Adrenal gland (tissue), 12 donors: ENCODE data around the gene TTLL12. TPM values are rescaled to one million over a fixed set of nuclear protein-coding genes. Genes with fewer than 3 reads are reported as not detected.

ENCODE experiments used
- DNase-seq, 7 donors: peaks; one replicate each; pipeline ENCODE4 v3.0.0-alpha.2; 2019 to 2020
- H3K27ac ChIP-seq, 5 donors: fragments of 200-600 bp; sonication (generic) in 4 of 5; 1 replicate in 3 of 5; 2 replicates in 2 of 5; pipeline versions ENCODE4 v1.5.1 to v1.8.0; 2016 to 2020; ENCODE audit warnings: mild to moderate bottlenecking in 1 of 5
- H3K27me3 ChIP-seq: fragments of 200-600 bp; 2 replicates; pipeline ENCODE4 v1.8.0; 2021
- H3K36me3 ChIP-seq, 2 donors: fragments of 200-600 bp; replicated peaks in 1 of 2; 1 replicate in 1 of 2; 2 replicates in 1 of 2; pipeline versions ENCODE4 v1.5.1 to v1.8.0; 2018 to 2022
- H3K4me1 ChIP-seq, 2 donors: fragments of 200-600 bp; replicated peaks in 1 of 2; 1 replicate in 1 of 2; 2 replicates in 1 of 2; pipeline versions ENCODE4 v1.5.1 to v1.8.0; 2018 to 2021
- H3K4me3 ChIP-seq, 4 donors: fragments of 200-600 bp; sonication (generic) in 3 of 4; one replicate each; pipeline ENCODE4 v1.5.1; 2016 to 2018
- H3K9me3 ChIP-seq, 3 donors: fragments of 200-600 bp; sonication (generic) in 1 of 3; replicated peaks in 1 of 3; 1 replicate in 2 of 3; 2 replicates in 1 of 3; pipeline versions ENCODE4 v1.5.1 to v1.8.0; 2016 to 2021
- CTCF ChIP-seq, 6 experiments: fragments of 450-650 bp in 4 of 6; fragments of 200-600 bp in 2 of 6; sonication (generic) in 1 of 6; IDR thresholded peaks; 1 replicate in 5 of 6; 2 replicates in 1 of 6; pipeline versions ENCODE4 v1.5.1 to v1.8.0; 2016 to 2021; ENCODE audit warnings: antibody characterized with exemption in 6 of 6, mild to moderate bottlenecking in 2 of 6, moderate library complexity in 1 of 6
- POLR2A ChIP-seq, 2 donors: fragments of 450-650 bp; IDR thresholded peaks; one replicate each; pipeline ENCODE4 v1.6.1; 2017; ENCODE audit warnings: antibody characterized with exemption in 2 of 2, mild to moderate bottlenecking in 2 of 2, moderate library complexity in 1 of 2
- WGBS, 4 donors: extraction: QIAGEN DNeasy Blood & Tissue Kit in 2 of 4; methylation state at CpG; one replicate each; pipeline versions ENCODE4 v1.1.5 to v1.1.7; 2013 to 2017; 5-methylcytosine and 5-hydroxymethylcytosine counted together
- intact Hi-C, 2 donors: fragments of 100-400 bp; cut with DNase I; formaldehyde crosslinking; loops; one replicate each; pipeline versions ENCODE4 v1.14.1 to v1.15.0; 2022 to 2023
- polyA plus RNA-seq, 3 donors: library from polyadenylated mRNA; stranded (reverse); fragments of 200-250 nt in 2 of 3; fragments of 350-450 nt in 1 of 3; fragmentation: Illumina TruSeq in 1 of 3; extraction: RNeasy Lipid Tissue Mini Kit (QIAGEN cat#74804) in 1 of 3; gene quantifications; one replicate each; pipeline ENCODE4 v1.2.3, GENCODE V29; 2013 to 2014
- total RNA-seq, 9 donors: library from RNA; depleted of rRNA in 4 of 9; stranded (reverse); fragments of >200 nt in 4 of 9; fragments of 120-200 nt in 1 of 9; fragmentation: NEBNext Ultra II Directional in 1 of 9; extraction: Animal tissue kit (Norgen Biotek cat#: 25700) in 1 of 9; gene quantifications; one replicate each; pipeline versions ENCODE4 v1.1.0 to v1.2.4, GENCODE V29; 2013 to 2023
- donor health status: healthy with polysubstance abuse.
- donor health status: Bipolar disorder and iron deficiency.
- donor health status: DM: yes; HTN: yes; CAD: no.
- donor health status: DM: no; HTN: no; CAD: no.
- donor health status: DM: no; HTN: no; CAD: no.
- donor health status: DM: yes; HTN: yes; CAD: no.

Gene TTLL12
- total and polyA plus RNA-seq, 12 donors, result 22.6 to 85.2 (median 59.2) TPM

- 85 to 94% (median 92%) methylated on average over 2 to 23 of the region's 23 CpGs for WGBS, 4 donors
These were observed 25.6 kb upstream of the TTLL12 start for GRCh38 chr22:43212434-43212952.

GRCh38 chr22:43211941-43212433 is 25.1 kb upstream of the TTLL12 start:
- Histone ChIP-seq H3K36me3 (no peaks in the 10 kb centered on the region), H3K27ac (no peak overlapping the region), H3K4me1 (no peaks in the 10 kb centered on the region), H3K4me3 (no peak overlapping the region), H3K27me3 (no peaks in the 10 kb centered on the region), H3K9me3 (no peaks in the 10 kb centered on the region)
- DNase-seq, result no peak
- intact Hi-C loops, result no loop called here
- TF ChIP-seq POLR2A (IDR thresholded peaks at IDR 0.05) (no peak), CTCF (IDR thresholded peaks at IDR 0.05) (no peak)
- WGBS, 4 donors, result 87 to 100% (median 91%) methylated on average over 2 to 13 of the region's 13 CpGs

More at GRCh38 chr22:43212434-43212952, 25.6 kb upstream of the TTLL12 start:
- Histone ChIP-seq H3K27me3 (no peaks in the 10 kb centered on the region), H3K36me3 (no peaks in the 10 kb centered on the region), H3K4me3 (no peak overlapping the region), H3K4me1 (no peaks in the 10 kb centered on the region), H3K27ac (no peak overlapping the region), H3K9me3 (no peaks in the 10 kb centered on the region)
- intact Hi-C loops, result no loop called here
- no peak for DNase-seq
- TF ChIP-seq CTCF (IDR thresholded peaks at IDR 0.05) (no peak), POLR2A (IDR thresholded peaks at IDR 0.05) (no peak)

GRCh38 chr22:43210631-43211515 is 23.9 kb upstream of the TTLL12 start:
- Histone ChIP-seq H3K9me3 (no peaks in the 10 kb centered on the region), H3K4me3 (no peak overlapping the region), H3K4me1 (no peaks in the 10 kb centered on the region), H3K27ac (no peak overlapping the region), H3K36me3 (no peaks in the 10 kb centered on the region), H3K27me3 (no peaks in the 10 kb centered on the region)
- DNase-seq, result no peak
- TF ChIP-seq CTCF (IDR thresholded peaks at IDR 0.05) (no peak), POLR2A (IDR thresholded peaks at IDR 0.05) (no peak)
- intact Hi-C loops, result no loop called here
- 89 to 94% (median 91%) methylated on average over 27 to 34 of the region's 34 CpGs for WGBS, 4 donors

GRCh38 chr22:43209971-43210370 is 23.0 kb upstream of the TTLL12 start:
- intact Hi-C loops, result no loop called here
- WGBS, 4 donors, result 87 to 100% (median 90%) methylated on average over 5 to 22 of the region's 22 CpGs
- DNase-seq, result no peak
- no peaks in the 10 kb centered on the region for H3K27me3 ChIP-seq
- no peaks in the 10 kb centered on the region for H3K4me1 ChIP-seq
- TF ChIP-seq CTCF (IDR thresholded peaks at IDR 0.05), result no peak
- TF ChIP-seq POLR2A (IDR thresholded peaks at IDR 0.05), result no peak
- H3K9me3 ChIP-seq, result no peaks in the 10 kb centered on the region
- H3K36me3 ChIP-seq, result no peaks in the 10 kb centered on the region
- H3K4me3 ChIP-seq, result no peak overlapping the region
- H3K27ac ChIP-seq, result no peak overlapping the region
